Retinal pigment epithelial cell (primary cell): ENCODE measurements around the gene BPIFB3.

Source experiments
- DNase-seq: peaks from one replicate; pipeline ENCODE4 v3.0.0-alpha.2; 2010; ENCODE audit warnings: low read depth
- H3K4me3 ChIP-seq: 2 replicates; pipeline ENCODE4 v1.5.1; 2011; ENCODE audit warnings: mild to moderate bottlenecking, low read length, control low read depth, moderate library complexity
- TF ChIP-seq, protein P1 (sequence below): conservative IDR thresholded peaks from 2 replicates; pipeline ENCODE4 v1.5.1; 2011; ENCODE audit warnings: low read depth, low read length, control low read depth, inconsistent platforms

Gene BPIFB3

DNA sequence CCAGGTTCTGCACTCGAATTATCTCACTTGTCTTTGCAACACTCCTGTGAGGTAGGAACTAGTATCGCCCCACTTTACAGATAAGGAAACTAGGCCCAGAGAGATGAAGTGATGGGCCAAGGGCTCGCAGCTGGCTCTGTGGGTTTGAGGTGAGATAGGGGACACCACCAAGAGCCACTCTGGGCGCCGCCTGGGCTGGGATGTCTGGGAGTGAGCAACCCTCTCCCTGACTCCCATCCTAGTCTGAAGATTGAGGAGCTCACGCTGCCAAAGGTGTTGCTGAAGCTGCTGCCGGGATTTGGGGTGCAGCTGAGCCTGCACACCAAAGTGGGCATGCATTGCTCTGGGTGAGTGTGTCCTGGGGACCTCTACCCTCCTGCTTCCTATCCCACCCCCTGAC is 5.4 kb downstream of the BPIFB3 start:
- TF ChIP-seq, protein P1, sequence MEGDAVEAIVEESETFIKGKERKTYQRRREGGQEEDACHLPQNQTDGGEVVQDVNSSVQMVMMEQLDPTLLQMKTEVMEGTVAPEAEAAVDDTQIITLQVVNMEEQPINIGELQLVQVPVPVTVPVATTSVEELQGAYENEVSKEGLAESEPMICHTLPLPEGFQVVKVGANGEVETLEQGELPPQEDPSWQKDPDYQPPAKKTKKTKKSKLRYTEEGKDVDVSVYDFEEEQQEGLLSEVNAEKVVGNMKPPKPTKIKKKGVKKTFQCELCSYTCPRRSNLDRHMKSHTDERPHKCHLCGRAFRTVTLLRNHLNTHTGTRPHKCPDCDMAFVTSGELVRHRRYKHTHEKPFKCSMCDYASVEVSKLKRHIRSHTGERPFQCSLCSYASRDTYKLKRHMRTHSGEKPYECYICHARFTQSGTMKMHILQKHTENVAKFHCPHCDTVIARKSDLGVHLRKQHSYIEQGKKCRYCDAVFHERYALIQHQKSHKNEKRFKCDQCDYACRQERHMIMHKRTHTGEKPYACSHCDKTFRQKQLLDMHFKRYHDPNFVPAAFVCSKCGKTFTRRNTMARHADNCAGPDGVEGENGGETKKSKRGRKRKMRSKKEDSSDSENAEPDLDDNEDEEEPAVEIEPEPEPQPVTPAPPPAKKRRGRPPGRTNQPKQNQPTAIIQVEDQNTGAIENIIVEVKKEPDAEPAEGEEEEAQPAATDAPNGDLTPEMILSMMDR, result no peak
- DNase-seq, result no peak
- no peak overlapping the region for H3K4me3 ChIP-seq

DNA sequence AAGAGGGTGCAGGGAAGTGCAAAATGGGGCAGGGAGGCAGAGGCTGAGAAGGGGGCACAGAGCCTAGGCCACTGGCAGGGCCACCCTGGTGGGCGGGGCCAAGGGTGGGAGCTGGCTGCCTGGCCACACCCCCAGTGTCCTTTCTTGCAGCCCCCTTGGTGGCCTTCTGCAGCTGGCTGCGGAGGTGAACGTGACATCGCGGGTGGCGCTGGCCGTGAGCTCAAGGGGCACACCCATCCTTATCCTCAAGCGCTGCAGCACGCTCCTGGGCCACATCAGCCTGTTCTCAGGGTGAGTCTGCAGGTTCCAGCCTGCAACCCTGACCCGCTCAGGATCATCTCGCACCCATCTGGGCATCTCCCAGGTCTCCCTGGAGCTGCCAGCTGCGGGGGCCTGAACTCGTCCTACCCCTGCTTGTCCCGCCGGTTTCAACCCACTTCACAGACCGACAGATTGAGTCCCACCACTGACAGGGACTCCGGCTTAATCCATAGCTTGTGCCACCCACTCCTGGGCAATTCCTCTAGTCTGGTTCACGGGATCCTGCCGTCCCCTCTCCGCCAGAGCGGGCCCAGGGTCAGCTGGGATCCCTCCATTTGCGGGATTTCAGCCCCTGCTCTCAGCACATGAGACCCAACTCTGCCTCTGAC is 6.2 kb downstream of the BPIFB3 start:
- TF ChIP-seq, protein P1, result no peak
- no peak overlapping the region for H3K4me3 ChIP-seq
- no peak for DNase-seq

GRCh38 chr20:33061658-33062028 is 7.9 kb downstream of the BPIFB3 start:
- TF ChIP-seq, protein P1, result no peak
- peak; percentile 35 for DNase-seq
- H3K4me3 ChIP-seq, result no peak overlapping the region

DNA sequence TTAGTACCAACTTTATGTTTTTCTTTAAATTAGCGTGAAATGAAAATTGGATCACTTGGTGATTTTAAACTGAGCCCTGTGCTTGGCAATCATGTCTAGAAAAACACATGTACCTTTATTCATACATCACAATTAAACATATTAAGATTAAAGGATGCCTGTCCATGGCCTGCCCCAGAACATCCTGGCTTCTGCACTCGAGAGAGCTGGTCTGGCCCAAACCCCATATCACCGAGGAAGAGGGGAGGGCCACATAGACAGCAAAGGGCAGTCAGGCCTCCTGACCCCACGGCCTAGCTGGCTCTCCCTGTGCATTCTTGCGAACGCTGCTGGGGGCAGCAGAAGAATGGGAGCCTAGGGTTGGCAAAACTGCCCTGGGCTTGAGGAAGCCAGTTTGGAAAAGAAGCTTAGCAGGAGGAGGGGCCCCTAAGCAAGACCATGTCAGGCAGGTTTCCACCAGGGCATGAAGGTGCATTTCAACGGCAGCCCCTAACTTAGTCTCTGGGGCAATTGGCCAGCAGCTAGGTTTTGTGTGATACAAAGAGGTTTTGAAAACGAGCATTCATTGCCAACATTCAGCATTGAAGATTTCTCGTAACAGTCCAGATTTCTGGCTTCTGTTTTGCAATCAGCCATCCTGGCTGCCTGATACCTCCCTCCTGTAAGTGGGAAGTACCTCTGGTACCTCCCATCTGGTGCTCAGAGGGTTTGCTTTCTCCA is 8.6 kb downstream of the BPIFB3 start:
- TF ChIP-seq, protein P1, result no peak
- H3K4me3 ChIP-seq, result no peak overlapping the region
- DNase-seq, result no peak

GRCh38 chr20:33062825-33063149 is 9.1 kb downstream of the BPIFB3 start:
- TF ChIP-seq, protein P1, result no peak
- no peak for DNase-seq
- H3K4me3 ChIP-seq, result no peak overlapping the region

DNA sequence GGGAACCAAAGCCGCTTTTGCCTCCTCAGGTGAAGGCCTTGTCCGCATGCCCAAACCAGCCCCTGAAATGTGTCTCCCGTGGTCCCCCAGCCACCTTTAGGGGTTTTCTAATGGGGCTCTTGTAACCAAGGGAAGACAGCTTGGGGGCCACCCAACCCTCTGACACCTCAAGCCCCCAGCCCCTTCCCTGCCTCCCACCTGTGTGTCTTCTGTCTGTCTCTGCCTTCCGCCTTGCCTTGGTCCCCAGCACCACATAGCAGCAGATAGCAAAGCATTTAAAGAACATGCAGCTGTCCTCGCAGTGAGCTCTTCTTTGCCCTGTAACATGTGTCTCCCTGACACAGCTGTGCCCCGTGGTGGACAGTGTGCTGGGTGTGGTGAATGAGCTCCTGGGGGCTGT is 9.6 kb downstream of the BPIFB3 start:
- no peak overlapping the region for H3K4me3 ChIP-seq
- TF ChIP-seq, protein P1, result no peak
- DNase-seq, result no peak
